Measurements from ENCODE around the gene ATP6V1C2.

ATP6V1C2 gene

GRCh38 chr2:10755621-10756020 is 34.2 kb downstream of the ATP6V1C2 start:
- Histone ChIP-seq H3K36me3 (ENCODE audit: control insufficient read depth in 1 of 2, insufficient read depth in 2 of 2, low read length in 2 of 2) (no peaks in the 10 kb centered on the region), H3K27ac (ENCODE audit: low read depth, low read length) (no peak overlapping the region), H3K4me3 (ENCODE audit: low read depth in 1 of 2, low read length in 2 of 2) (no peak overlapping the region), H3K4me1 (ENCODE audit: control insufficient read depth in 1 of 2, insufficient read depth in 2 of 2, low read length in 2 of 2) (peaks cover 7 to 8% of the 10 kb centered on the region in 2 donors), H3K9me3 (ENCODE audit: control insufficient read depth in 1 of 2, low read length in 2 of 2) (no peaks in the 10 kb centered on the region), H3K27me3 (ENCODE audit: control insufficient read depth in 1 of 2, insufficient read depth in 2 of 2, low read length in 2 of 2) (no peaks in the 10 kb centered on the region), H3K9ac (ENCODE audit: low read depth in 1 of 2, low read length in 2 of 2) (no peak overlapping the region)

DNA sequence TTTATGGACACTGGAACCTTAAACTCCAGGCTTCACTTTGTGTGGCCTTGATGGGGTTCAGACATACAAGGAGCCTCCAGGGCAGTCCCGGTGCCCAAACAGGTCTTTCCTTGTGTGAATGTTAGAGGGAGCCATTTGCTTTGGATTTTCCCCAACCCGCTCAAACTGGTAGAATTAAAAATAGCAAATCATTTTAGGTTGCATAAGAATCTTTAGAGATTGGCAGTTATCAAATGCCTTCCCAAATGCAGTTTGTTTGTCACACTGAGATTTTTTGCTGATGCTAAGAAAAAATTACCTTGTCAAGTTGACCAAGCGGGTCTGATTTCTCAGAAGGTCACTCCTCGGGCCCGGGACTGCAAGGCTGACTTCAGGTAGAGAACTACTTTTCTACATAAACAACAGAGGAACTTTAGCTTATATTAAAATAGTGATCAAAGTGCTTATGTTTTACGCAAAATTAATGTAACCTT is 36.4 kb downstream of the ATP6V1C2 start:
- no peaks in the 10 kb centered on the region for H3K9me3 ChIP-seq (ENCODE audit: control insufficient read depth in 1 of 2, low read length in 2 of 2)
- no peak overlapping the region for H3K27ac ChIP-seq (ENCODE audit: low read depth, low read length)
- no peaks in the 10 kb centered on the region for H3K27me3 ChIP-seq (ENCODE audit: control insufficient read depth in 1 of 2, insufficient read depth in 2 of 2, low read length in 2 of 2)
- peaks cover 7 to 8% of the 10 kb centered on the region in 2 donors for H3K4me1 ChIP-seq (ENCODE audit: control insufficient read depth in 1 of 2, insufficient read depth in 2 of 2, low read length in 2 of 2)
- no peaks in the 10 kb centered on the region for H3K36me3 ChIP-seq (ENCODE audit: control insufficient read depth in 1 of 2, insufficient read depth in 2 of 2, low read length in 2 of 2)
- no peak overlapping the region for H3K4me3 ChIP-seq (ENCODE audit: low read depth in 1 of 2, low read length in 2 of 2)
- H3K9ac ChIP-seq (ENCODE audit: low read depth in 1 of 2, low read length in 2 of 2) = no peak overlapping the region

GRCh38 chr2:10759151-10759714 is 37.8 kb downstream of the ATP6V1C2 start:
- no peak overlapping the region for H3K27ac ChIP-seq (ENCODE audit: low read depth, low read length)

DNA sequence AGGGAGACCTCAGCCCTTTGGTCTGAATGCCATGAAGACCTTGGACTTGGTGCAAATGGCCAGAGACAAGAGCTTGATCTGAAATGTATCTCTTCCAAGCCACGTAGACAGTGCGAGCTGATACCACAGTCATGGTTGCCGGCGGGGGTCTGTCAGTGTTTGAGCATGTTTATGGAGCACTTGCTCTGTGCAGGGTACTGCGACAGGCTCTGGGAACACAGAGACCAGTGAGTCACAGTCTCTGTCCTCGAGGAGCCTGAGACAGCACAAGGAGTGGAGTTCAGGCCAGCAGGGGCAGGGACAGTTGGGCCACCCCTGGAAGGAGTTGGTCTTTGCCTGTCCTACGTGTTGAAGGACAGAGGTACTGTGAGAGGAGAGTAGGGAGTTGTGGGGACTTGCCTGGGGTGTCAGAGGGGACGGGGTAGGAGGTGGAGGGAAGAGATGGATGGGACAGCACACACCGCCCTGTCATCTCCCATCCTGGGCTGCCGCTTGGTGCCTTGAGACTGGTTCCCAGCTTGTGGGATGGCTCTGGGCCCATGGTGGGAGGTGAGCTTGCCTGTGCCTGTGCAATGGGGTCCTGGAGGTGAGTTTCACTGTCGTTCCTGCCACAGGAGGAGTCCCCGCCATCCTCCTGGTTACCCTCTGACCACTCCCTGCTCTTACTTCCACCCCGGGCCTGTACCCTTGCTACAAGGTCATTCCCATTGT is 39.5 kb downstream of the ATP6V1C2 start:
- H3K27ac ChIP-seq (ENCODE audit: low read depth, low read length) = no peak overlapping the region
- H3K27me3 ChIP-seq (ENCODE audit: control insufficient read depth in 1 of 2, insufficient read depth in 2 of 2, low read length in 2 of 2) = peaks cover 0 to 2% of the 10 kb centered on the region in 2 donors
- no peak overlapping the region for H3K9ac ChIP-seq (ENCODE audit: low read depth in 1 of 2, low read length in 2 of 2)
- no peak overlapping the region for H3K4me3 ChIP-seq (ENCODE audit: low read depth in 1 of 2, low read length in 2 of 2)
- no peaks in the 10 kb centered on the region for H3K9me3 ChIP-seq (ENCODE audit: control insufficient read depth in 1 of 2, low read length in 2 of 2)
- H3K36me3 ChIP-seq (ENCODE audit: control insufficient read depth in 1 of 2, insufficient read depth in 2 of 2, low read length in 2 of 2) = no peaks in the 10 kb centered on the region
- peaks cover 11 to 18% of the 10 kb centered on the region in 2 donors for H3K4me1 ChIP-seq (ENCODE audit: control insufficient read depth in 1 of 2, insufficient read depth in 2 of 2, low read length in 2 of 2)

More at GRCh38 chr2:10759151-10759714, 37.8 kb downstream of the ATP6V1C2 start:
- Histone ChIP-seq H3K27me3 (ENCODE audit: control insufficient read depth in 1 of 2, insufficient read depth in 2 of 2, low read length in 2 of 2) (peaks cover 0 to 2% of the 10 kb centered on the region in 2 donors), H3K36me3 (ENCODE audit: control insufficient read depth in 1 of 2, insufficient read depth in 2 of 2, low read length in 2 of 2) (no peaks in the 10 kb centered on the region), H3K4me3 (ENCODE audit: low read depth in 1 of 2, low read length in 2 of 2) (no peak overlapping the region), H3K9me3 (ENCODE audit: control insufficient read depth in 1 of 2, low read length in 2 of 2) (no peaks in the 10 kb centered on the region), H3K4me1 (ENCODE audit: control insufficient read depth in 1 of 2, insufficient read depth in 2 of 2, low read length in 2 of 2) (peaks cover 7 to 8% of the 10 kb centered on the region in 2 donors), H3K9ac (ENCODE audit: low read depth in 1 of 2, low read length in 2 of 2) (no peak overlapping the region)

DNA sequence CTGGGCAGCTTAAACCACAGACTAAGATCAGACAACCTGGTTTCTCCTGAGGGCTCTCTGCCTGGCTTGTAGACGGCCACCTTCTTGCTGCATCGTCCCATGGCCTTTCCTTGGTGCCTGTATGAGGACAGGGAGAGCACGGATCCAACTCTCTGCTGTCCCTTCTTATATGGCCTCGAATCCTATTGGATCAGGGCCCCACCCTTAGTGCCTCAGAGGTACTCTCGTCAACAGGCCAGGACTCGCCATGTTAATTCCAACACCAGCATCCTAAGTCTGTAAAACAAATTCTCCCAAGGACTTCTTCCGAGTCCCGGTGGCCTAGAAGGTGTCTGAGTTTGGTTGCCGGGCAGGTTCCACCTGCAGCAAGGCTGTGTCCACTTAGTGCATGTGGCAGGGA is 40.2 kb downstream of the ATP6V1C2 start:
- peaks cover 13 to 18% of the 10 kb centered on the region in 2 donors for H3K4me1 ChIP-seq (ENCODE audit: control insufficient read depth in 1 of 2, insufficient read depth in 2 of 2, low read length in 2 of 2)
- no peak overlapping the region for H3K4me3 ChIP-seq (ENCODE audit: low read depth in 1 of 2, low read length in 2 of 2)
- H3K9ac ChIP-seq (ENCODE audit: low read depth in 1 of 2, low read length in 2 of 2) = no peak overlapping the region
- H3K9me3 ChIP-seq (ENCODE audit: control insufficient read depth in 1 of 2, low read length in 2 of 2) = no peaks in the 10 kb centered on the region
- peaks cover 0 to 2% of the 10 kb centered on the region in 2 donors for H3K27me3 ChIP-seq (ENCODE audit: control insufficient read depth in 1 of 2, insufficient read depth in 2 of 2, low read length in 2 of 2)
- no peaks in the 10 kb centered on the region for H3K36me3 ChIP-seq (ENCODE audit: control insufficient read depth in 1 of 2, insufficient read depth in 2 of 2, low read length in 2 of 2)
- no peak overlapping the region for H3K27ac ChIP-seq (ENCODE audit: low read depth, low read length)

GRCh38 chr2:10762651-10763460 is 41.4 kb downstream of the ATP6V1C2 start:
- Histone ChIP-seq H3K9me3 (ENCODE audit: control insufficient read depth in 1 of 2, low read length in 2 of 2) (no peaks in the 10 kb centered on the region), H3K9ac (ENCODE audit: low read depth in 1 of 2, low read length in 2 of 2) (no peak overlapping the region), H3K36me3 (ENCODE audit: control insufficient read depth in 1 of 2, insufficient read depth in 2 of 2, low read length in 2 of 2) (no peaks in the 10 kb centered on the region), H3K27ac (ENCODE audit: low read depth, low read length) (no peak overlapping the region), H3K4me3 (ENCODE audit: low read depth in 1 of 2, low read length in 2 of 2) (no peak overlapping the region), H3K27me3 (ENCODE audit: control insufficient read depth in 1 of 2, insufficient read depth in 2 of 2, low read length in 2 of 2) (peaks cover 0 to 2% of the 10 kb centered on the region in 2 donors), H3K4me1 (ENCODE audit: control insufficient read depth in 1 of 2, insufficient read depth in 2 of 2, low read length in 2 of 2) (peaks cover 13 to 18% of the 10 kb centered on the region in 2 donors)

DNA sequence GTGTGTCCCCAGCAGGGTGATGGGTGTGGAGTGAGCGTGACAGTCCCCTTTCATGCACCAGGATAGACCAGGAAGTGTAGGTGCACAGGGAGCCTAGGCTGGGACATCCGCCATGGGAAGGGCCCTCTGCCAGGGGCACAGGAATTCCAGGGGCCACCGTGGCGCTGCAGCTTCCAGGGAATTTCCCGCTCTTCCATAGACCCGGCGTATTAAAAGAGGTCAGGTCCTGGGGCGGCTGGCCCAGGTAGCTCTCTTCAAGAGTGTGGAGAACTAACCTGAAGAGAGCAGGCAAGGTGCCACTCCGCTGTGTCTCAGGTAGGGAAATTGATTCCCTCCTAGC is 42.0 kb downstream of the ATP6V1C2 start:
- Histone ChIP-seq H3K27ac (ENCODE audit: low read depth, low read length) (no peak overlapping the region), H3K27me3 (ENCODE audit: control insufficient read depth in 1 of 2, insufficient read depth in 2 of 2, low read length in 2 of 2) (peaks cover 0 to 2% of the 10 kb centered on the region in 2 donors), H3K4me1 (ENCODE audit: control insufficient read depth in 1 of 2, insufficient read depth in 2 of 2, low read length in 2 of 2) (peaks cover 13 to 18% of the 10 kb centered on the region in 2 donors), H3K9ac (ENCODE audit: low read depth in 1 of 2, low read length in 2 of 2) (no peak overlapping the region), H3K36me3 (ENCODE audit: control insufficient read depth in 1 of 2, insufficient read depth in 2 of 2, low read length in 2 of 2) (no peaks in the 10 kb centered on the region), H3K9me3 (ENCODE audit: control insufficient read depth in 1 of 2, low read length in 2 of 2) (no peaks in the 10 kb centered on the region), H3K4me3 (ENCODE audit: low read depth in 1 of 2, low read length in 2 of 2) (no peak overlapping the region)

DNA sequence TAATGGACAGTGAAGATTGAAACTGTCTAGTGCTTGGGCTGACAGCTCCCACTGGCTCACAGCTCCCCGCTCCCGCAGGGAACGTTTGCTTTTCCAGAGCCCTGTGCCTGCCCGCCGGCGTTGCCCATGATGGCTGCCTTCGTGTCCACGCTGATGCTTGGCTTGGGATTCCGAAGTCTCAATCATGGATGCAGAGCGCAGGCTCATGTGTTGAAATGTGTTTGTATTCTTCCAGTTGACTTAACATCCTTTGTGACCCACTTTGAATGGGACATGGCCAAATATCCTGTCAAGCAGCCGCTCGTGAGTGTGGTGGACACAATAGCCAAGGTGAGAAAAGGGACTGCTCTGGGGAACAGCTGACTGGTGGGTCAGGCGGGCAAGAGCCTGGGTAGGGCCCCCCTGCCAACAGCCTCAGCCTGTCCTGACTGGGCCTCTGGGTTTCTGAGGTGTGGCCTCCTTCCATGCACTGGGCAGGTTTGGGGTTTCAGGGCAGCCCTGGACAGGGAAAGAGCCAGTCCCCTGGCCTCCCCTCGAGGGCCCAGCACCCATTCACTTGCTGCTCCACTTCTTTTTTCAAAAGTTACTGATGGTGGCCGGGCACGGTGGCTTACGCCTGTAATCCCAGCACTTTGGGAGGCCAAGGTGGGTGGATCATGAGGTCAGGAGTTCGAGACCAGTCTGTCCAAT is 42.8 kb downstream of the ATP6V1C2 start:
- Histone ChIP-seq H3K27me3 (ENCODE audit: control insufficient read depth in 1 of 2, insufficient read depth in 2 of 2, low read length in 2 of 2) (peaks cover 0 to 2% of the 10 kb centered on the region in 2 donors), H3K4me1 (ENCODE audit: control insufficient read depth in 1 of 2, insufficient read depth in 2 of 2, low read length in 2 of 2) (peaks cover 8 to 14% of the 10 kb centered on the region in 2 donors), H3K36me3 (ENCODE audit: control insufficient read depth in 1 of 2, insufficient read depth in 2 of 2, low read length in 2 of 2) (no peaks in the 10 kb centered on the region), H3K9ac (ENCODE audit: low read depth in 1 of 2, low read length in 2 of 2) (no peak overlapping the region), H3K4me3 (ENCODE audit: low read depth in 1 of 2, low read length in 2 of 2) (no peak overlapping the region), H3K27ac (ENCODE audit: low read depth, low read length) (no peak overlapping the region), H3K9me3 (ENCODE audit: control insufficient read depth in 1 of 2, low read length in 2 of 2) (no peaks in the 10 kb centered on the region)

DNA sequence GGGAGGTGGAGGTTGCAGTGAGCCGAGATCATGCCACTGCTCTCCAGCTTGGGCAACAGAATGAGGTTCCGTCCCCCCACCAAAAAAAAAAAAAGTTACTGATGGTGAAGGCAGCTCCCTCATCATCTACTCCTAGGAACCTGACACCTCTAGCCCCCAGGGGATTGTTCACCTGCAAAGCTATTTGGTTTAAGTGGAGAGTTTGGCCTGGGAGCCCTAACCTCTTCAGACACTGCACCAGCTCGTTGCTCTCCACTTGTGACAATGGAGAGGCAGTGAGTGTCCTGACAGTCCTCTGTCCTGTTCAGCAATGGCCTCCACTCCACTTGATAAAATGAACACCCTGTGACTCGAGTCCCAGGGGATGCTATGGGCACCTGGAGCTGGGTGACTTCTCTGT is 43.5 kb downstream of the ATP6V1C2 start:
- H3K36me3 ChIP-seq (ENCODE audit: control insufficient read depth in 1 of 2, insufficient read depth in 2 of 2, low read length in 2 of 2) = no peaks in the 10 kb centered on the region
- H3K9me3 ChIP-seq (ENCODE audit: control insufficient read depth in 1 of 2, low read length in 2 of 2) = no peaks in the 10 kb centered on the region
- H3K4me3 ChIP-seq (ENCODE audit: low read depth in 1 of 2, low read length in 2 of 2) = no peak overlapping the region
- H3K9ac ChIP-seq (ENCODE audit: low read depth in 1 of 2, low read length in 2 of 2) = no peak overlapping the region
- peaks cover 0 to 2% of the 10 kb centered on the region in 2 donors for H3K27me3 ChIP-seq (ENCODE audit: control insufficient read depth in 1 of 2, insufficient read depth in 2 of 2, low read length in 2 of 2)
- H3K27ac ChIP-seq (ENCODE audit: low read depth, low read length) = no peak overlapping the region
- H3K4me1 ChIP-seq (ENCODE audit: control insufficient read depth in 1 of 2, insufficient read depth in 2 of 2, low read length in 2 of 2) = peaks cover 6 to 10% of the 10 kb centered on the region in 2 donors

Data from duodenal mucosa (tissue), 2 donors.